Measurements from ENCODE around the gene INO80C. TPM values are rescaled to one million over a fixed set of nuclear protein-coding genes. Genes with fewer than 3 reads are reported as not detected.
"Not testable (repeated sequence)": the region's sequence is repeated elsewhere in the genome, so short reads cannot be mapped to it uniquely, and the experiment has no call there.

Gene INO80C
- polyA plus RNA-seq, 2 donors: 58.3 to 70.6 TPM

DNA sequence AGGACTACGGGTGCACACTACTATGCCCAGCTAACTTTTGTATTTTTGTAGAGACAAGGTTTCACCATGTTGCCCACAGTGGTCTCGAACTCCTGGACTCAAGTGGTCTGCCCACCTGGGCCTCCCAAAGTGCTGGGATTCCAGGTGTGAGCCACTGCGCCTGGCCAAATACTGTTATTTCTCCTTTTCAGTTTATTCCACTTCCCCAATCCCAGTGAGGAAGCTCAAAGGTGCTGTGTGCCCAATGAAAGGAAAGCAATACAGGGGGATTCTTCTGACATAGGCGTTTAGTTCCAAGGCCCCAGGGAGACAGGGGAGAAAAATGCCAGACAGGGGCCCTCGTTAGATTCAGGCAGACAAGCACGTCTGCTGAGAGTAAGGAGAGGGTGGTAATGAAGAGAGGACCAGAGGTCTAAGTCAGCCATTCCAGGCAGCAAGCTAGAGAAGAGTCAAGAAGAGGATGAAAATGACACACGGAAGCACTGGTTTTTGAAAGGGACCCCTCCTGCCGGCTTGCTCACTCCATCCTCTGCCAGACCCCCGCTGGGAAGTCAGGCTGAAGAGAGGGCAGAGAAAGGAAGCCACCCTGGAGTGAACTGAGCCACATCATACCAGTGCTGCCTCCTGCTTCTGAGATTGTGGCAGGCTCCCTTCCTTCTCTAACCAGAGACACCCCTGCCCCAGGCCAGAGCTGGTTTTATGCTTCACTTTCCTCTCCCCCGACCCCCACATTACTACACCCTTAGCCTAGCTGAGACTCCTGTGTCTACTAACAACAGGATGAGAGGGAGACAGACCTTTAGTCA lies 6.7 kb downstream of the INO80C start:
- 67 to 71% methylated on average over 10 of the region's 10 CpGs for WGBS, 2 donors
- Histone ChIP-seq H3K36me3 (ENCODE audit: control insufficient read depth in 2 of 2, insufficient read depth in 2 of 2, low read length in 1 of 2) (no peaks in the 10 kb centered on the region), H3K9me3 (ENCODE audit: control insufficient read depth in 2 of 2, insufficient read depth in 1 of 2, low read depth in 1 of 2, low read length in 1 of 2) (no peaks in the 10 kb centered on the region), H3K4me3 (ENCODE audit: low read depth in 1 of 2, low read length in 2 of 2) (no peak overlapping the region), H3K27ac (ENCODE audit: low read depth in 2 of 2, low read length in 1 of 2) (peak overlapping the region; percentile 27 to 65), H3K4me1 (ENCODE audit: control insufficient read depth in 2 of 2, insufficient read depth in 2 of 2, low read length in 1 of 2) (peaks cover 0 to 13% of the 10 kb centered on the region in 2 donors), H3K27me3 (ENCODE audit: control insufficient read depth in 1 of 2, insufficient read depth in 2 of 2, low read length in 2 of 2) (no peaks in the 10 kb centered on the region)

DNA sequence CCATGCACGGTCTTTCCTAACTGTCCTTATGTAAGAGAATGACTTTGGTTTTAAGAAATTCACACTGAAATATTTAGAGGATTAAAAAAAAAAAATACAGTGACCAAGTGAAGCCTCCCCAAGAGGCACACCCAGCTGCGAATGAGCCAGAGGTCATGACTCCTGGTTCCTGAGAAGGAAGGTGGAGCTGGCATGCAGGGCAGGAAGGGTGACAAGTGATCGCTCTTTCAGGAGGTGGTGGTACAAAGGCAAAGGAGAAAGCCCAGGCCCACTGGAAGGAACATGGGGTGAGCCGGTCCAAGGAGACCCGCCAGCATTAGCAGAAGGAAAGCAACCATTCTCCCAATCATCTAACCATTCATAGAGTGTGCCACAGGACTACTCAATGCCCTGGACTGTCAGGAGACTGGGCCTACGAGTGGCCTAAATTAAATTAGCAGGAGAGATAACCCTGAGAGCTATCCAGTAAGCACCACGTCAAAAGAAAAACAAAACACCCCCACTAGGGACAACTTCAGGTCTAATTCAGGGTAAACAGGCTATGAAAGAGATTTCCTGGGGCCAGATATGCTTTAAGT lies 7.8 kb downstream of the INO80C start:
- peak overlapping the region; percentile 53 to 56 for H3K27ac ChIP-seq (ENCODE audit: low read depth in 2 of 2, low read length in 1 of 2)
- H3K4me1 ChIP-seq (ENCODE audit: control insufficient read depth in 2 of 2, insufficient read depth in 2 of 2, low read length in 1 of 2): peaks cover 0 to 13% of the 10 kb centered on the region in 2 donors
- no peaks in the 10 kb centered on the region for H3K9me3 ChIP-seq (ENCODE audit: control insufficient read depth in 2 of 2, insufficient read depth in 1 of 2, low read depth in 1 of 2, low read length in 1 of 2)
- H3K27me3 ChIP-seq (ENCODE audit: control insufficient read depth in 1 of 2, insufficient read depth in 2 of 2, low read length in 2 of 2): no peaks in the 10 kb centered on the region
- WGBS, 2 donors: 76 to 78% methylated on average over 7 of the region's 7 CpGs
- no peaks in the 10 kb centered on the region for H3K36me3 ChIP-seq (ENCODE audit: control insufficient read depth in 2 of 2, insufficient read depth in 2 of 2, low read length in 1 of 2)
- H3K4me3 ChIP-seq (ENCODE audit: low read depth in 1 of 2, low read length in 2 of 2): no peak overlapping the region

DNA sequence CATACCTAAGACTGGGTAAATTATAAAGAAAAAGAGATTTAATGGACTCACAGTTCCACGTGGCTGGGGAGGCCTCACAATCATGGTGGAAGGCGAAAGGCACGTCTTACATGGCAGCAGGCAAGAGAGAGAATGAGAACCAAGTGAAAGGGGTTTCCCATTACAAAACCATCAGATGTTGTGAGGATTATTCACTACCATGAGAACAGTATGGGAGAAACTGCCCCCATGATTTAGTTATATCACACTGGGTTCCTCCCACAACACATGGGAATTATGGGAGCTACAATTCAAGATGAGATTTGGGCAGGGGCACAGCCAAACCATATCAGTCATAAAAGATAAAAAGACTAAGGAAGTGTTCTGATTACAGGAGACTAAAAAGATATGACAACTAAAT lies 8.5 kb downstream of the INO80C start:
- WGBS, 2 donors: 93 to 95% methylated on average over 3 of the region's 3 CpGs
- H3K27me3 ChIP-seq (ENCODE audit: control insufficient read depth in 1 of 2, insufficient read depth in 2 of 2, low read length in 2 of 2); H3K27ac ChIP-seq (ENCODE audit: low read depth in 2 of 2, low read length in 1 of 2); H3K9me3 ChIP-seq (ENCODE audit: control insufficient read depth in 2 of 2, insufficient read depth in 1 of 2, low read depth in 1 of 2, low read length in 1 of 2); H3K36me3 ChIP-seq (ENCODE audit: control insufficient read depth in 2 of 2, insufficient read depth in 2 of 2, low read length in 1 of 2); H3K4me3 ChIP-seq (ENCODE audit: low read depth in 1 of 2, low read length in 2 of 2): not testable (repeated sequence)
- peaks cover 0 to 13% of the 10 kb centered on the region in 2 donors for H3K4me1 ChIP-seq (ENCODE audit: control insufficient read depth in 2 of 2, insufficient read depth in 2 of 2, low read length in 1 of 2)

DNA sequence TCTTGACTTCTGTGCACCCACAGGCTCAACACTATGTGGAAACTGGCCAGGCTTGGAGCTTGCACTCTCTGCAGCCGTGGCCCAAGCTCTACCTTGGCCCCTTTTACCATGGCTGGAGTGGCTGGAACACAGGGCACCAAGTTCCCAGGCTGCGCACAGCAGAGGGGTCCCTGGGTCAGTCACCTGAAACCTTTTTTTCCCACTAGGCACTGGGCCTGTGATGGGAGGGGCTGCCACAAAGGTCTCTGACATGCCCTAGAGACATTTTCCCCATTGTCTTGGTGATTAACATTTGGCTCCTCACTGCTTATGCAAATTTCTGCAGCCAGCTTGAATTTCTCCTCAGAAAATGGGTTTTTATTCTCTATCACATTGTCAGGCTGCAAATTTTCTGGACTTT lies 9.4 kb downstream of the INO80C start:
- not testable (repeated sequence) for H3K27me3 ChIP-seq (ENCODE audit: control insufficient read depth in 1 of 2, insufficient read depth in 2 of 2, low read length in 2 of 2); H3K9me3 ChIP-seq (ENCODE audit: control insufficient read depth in 2 of 2, insufficient read depth in 1 of 2, low read depth in 1 of 2, low read length in 1 of 2); H3K36me3 ChIP-seq (ENCODE audit: control insufficient read depth in 2 of 2, insufficient read depth in 2 of 2, low read length in 1 of 2); H3K4me3 ChIP-seq (ENCODE audit: low read depth in 1 of 2, low read length in 2 of 2)
- peak overlapping the region in 1 of 2 donors; percentile 49 for H3K27ac ChIP-seq (ENCODE audit: low read depth in 2 of 2, low read length in 1 of 2)
- H3K4me1 ChIP-seq (ENCODE audit: control insufficient read depth in 2 of 2, insufficient read depth in 2 of 2, low read length in 1 of 2): peaks cover 0 to 13% of the 10 kb centered on the region in 2 donors
- 90 to 92% methylated on average over 2 of the region's 2 CpGs for WGBS, 2 donors

DNA sequence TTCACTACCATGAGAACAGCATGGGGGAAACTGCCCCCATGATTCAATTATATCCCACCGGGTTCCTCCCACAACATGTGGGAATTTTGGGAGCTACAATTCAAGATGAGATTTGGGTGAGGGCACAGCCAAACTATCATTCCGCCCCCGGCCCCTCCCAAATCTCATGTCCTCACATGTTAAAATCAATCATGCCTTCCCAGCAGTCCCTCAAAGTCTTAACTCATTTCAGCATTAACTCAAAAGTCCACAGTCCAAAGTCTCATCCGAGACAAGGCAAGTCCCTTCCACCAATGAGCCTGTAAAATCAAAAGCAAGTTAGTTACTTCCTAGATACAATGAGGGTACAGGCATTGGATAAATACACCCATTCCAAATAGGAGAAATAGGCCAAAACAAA lies 10.2 kb downstream of the INO80C start:
- H3K4me1 ChIP-seq (ENCODE audit: control insufficient read depth in 2 of 2, insufficient read depth in 2 of 2, low read length in 1 of 2): peaks cover 0 to 13% of the 10 kb centered on the region in 2 donors
- not testable (repeated sequence) for H3K9me3 ChIP-seq (ENCODE audit: control insufficient read depth in 2 of 2, insufficient read depth in 1 of 2, low read depth in 1 of 2, low read length in 1 of 2); H3K4me3 ChIP-seq (ENCODE audit: low read depth in 1 of 2, low read length in 2 of 2); H3K27ac ChIP-seq (ENCODE audit: low read depth in 2 of 2, low read length in 1 of 2); H3K36me3 ChIP-seq (ENCODE audit: control insufficient read depth in 2 of 2, insufficient read depth in 2 of 2, low read length in 1 of 2); H3K27me3 ChIP-seq (ENCODE audit: control insufficient read depth in 1 of 2, insufficient read depth in 2 of 2, low read length in 2 of 2)
- 86 to 88% methylated on average over 4 of the region's 4 CpGs for WGBS, 2 donors

DNA sequence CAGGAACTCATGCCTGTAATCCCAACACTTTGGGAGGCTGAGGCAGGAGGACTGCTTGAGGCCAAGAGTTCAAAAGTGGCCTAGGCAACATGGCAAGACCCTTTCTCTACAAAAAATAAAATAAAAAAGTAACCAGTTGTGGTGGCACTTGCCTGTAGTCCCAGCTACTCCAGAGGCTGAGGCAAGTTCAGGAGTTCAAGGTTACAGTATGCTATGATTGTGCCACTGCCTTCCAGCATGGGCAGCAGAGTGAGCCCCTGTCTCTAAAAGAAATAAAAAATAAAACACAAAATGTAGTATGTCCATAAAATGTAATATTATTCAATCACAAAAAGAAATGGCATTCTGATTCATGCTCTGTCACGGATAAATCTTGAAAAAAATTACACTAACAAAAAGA lies 11.9 kb downstream of the INO80C start:
- peaks cover 0 to 10% of the 10 kb centered on the region in 2 donors for H3K4me1 ChIP-seq (ENCODE audit: control insufficient read depth in 2 of 2, insufficient read depth in 2 of 2, low read length in 1 of 2)
- H3K36me3 ChIP-seq (ENCODE audit: control insufficient read depth in 2 of 2, insufficient read depth in 2 of 2, low read length in 1 of 2): no peaks in the 10 kb centered on the region
- WGBS, 2 donors: 93 to 95% methylated on average over 1 of the region's 1 CpG
- no peak overlapping the region for H3K27ac ChIP-seq (ENCODE audit: low read depth in 2 of 2, low read length in 1 of 2)
- H3K27me3 ChIP-seq (ENCODE audit: control insufficient read depth in 1 of 2, insufficient read depth in 2 of 2, low read length in 2 of 2): no peaks in the 10 kb centered on the region
- H3K4me3 ChIP-seq (ENCODE audit: low read depth in 1 of 2, low read length in 2 of 2): no peak overlapping the region
- H3K9me3 ChIP-seq (ENCODE audit: control insufficient read depth in 2 of 2, insufficient read depth in 1 of 2, low read depth in 1 of 2, low read length in 1 of 2): no peaks in the 10 kb centered on the region

DNA sequence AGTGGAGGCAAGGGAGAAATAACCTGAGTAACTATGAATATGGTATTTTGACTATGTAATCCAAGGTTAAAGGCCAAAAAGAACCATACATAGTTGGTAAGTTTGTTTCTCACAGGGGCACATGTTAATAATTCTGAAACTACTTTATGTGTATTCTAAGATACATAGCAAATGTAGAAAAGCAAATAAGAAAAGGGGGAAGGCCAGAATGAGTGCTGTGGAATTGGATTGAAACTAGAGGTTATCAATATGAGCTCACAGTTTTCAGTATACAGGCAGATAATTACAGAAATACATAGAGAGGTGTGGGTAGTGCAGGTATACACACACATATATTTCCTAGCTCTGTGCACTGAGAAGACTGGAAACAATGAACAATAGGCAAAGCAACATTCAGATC lies 13.7 kb downstream of the INO80C start:
- Histone ChIP-seq H3K9me3 (ENCODE audit: control insufficient read depth in 2 of 2, insufficient read depth in 1 of 2, low read depth in 1 of 2, low read length in 1 of 2) (no peaks in the 10 kb centered on the region), H3K36me3 (ENCODE audit: control insufficient read depth in 2 of 2, insufficient read depth in 2 of 2, low read length in 1 of 2) (no peaks in the 10 kb centered on the region), H3K4me3 (ENCODE audit: low read depth in 1 of 2, low read length in 2 of 2) (no peak overlapping the region), H3K4me1 (ENCODE audit: control insufficient read depth in 2 of 2, insufficient read depth in 2 of 2, low read length in 1 of 2) (peaks cover 0 to 7% of the 10 kb centered on the region in 2 donors), H3K27ac (ENCODE audit: low read depth in 2 of 2, low read length in 1 of 2) (no peak overlapping the region), H3K27me3 (ENCODE audit: control insufficient read depth in 1 of 2, insufficient read depth in 2 of 2, low read length in 2 of 2) (no peaks in the 10 kb centered on the region)

GRCh38 chr18:35481960-35482366 lies 15.8 kb downstream of the INO80C start:
- Histone ChIP-seq H3K36me3 (ENCODE audit: control insufficient read depth in 2 of 2, insufficient read depth in 2 of 2, low read length in 1 of 2) (no peaks in the 10 kb centered on the region), H3K4me3 (ENCODE audit: low read depth in 1 of 2, low read length in 2 of 2) (no peak overlapping the region), H3K9me3 (ENCODE audit: control insufficient read depth in 2 of 2, insufficient read depth in 1 of 2, low read depth in 1 of 2, low read length in 1 of 2) (no peaks in the 10 kb centered on the region), H3K27ac (ENCODE audit: low read depth in 2 of 2, low read length in 1 of 2) (no peak overlapping the region), H3K4me1 (ENCODE audit: control insufficient read depth in 2 of 2, insufficient read depth in 2 of 2, low read length in 1 of 2) (peaks cover 0 to 5% of the 10 kb centered on the region in 2 donors), H3K27me3 (ENCODE audit: control insufficient read depth in 1 of 2, insufficient read depth in 2 of 2, low read length in 2 of 2) (no peaks in the 10 kb centered on the region)
- 56 to 84% methylated on average over 5 of the region's 5 CpGs for WGBS, 2 donors

DNA sequence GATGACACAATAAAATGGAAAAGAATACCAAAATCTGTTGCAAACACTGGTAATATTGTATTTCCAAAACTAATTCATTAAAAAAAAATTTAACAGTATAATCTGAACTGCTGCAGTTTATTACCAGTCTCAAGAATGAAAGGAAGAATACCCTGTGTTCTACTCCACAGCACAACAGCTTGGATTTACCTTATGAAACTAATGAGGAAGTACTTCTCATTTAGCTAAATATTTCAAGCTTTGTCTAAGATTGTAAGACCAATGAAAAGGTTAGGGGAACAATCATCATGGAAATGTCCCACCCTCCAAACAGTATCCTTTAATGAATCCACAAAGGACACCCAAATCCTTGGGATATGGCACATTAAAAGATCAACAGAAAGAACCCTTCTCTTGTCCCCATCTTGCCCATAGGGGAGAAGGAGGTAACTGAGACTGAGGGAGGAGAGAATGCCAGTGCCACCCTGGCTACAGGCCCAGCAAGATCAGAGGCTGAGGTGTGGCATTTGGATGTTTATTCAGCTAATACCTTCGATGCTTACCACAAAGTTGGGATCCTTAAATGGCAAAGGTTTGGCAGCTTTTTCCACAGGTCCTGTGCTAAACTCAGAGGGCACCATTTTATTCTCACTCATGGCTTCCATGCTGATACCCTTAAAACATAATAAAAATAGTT lies 17.7 kb downstream of the INO80C start:
- H3K36me3 ChIP-seq (ENCODE audit: control insufficient read depth in 2 of 2, insufficient read depth in 2 of 2, low read length in 1 of 2): no peaks in the 10 kb centered on the region
- WGBS, 2 donors: 44 to 50% methylated on average over 1 of the region's 1 CpG
- peaks cover 0 to 5% of the 10 kb centered on the region in 2 donors for H3K4me1 ChIP-seq (ENCODE audit: control insufficient read depth in 2 of 2, insufficient read depth in 2 of 2, low read length in 1 of 2)
- no peaks in the 10 kb centered on the region for H3K27me3 ChIP-seq (ENCODE audit: control insufficient read depth in 1 of 2, insufficient read depth in 2 of 2, low read length in 2 of 2)
- no peak overlapping the region for H3K4me3 ChIP-seq (ENCODE audit: low read depth in 1 of 2, low read length in 2 of 2)
- no peaks in the 10 kb centered on the region for H3K9me3 ChIP-seq (ENCODE audit: control insufficient read depth in 2 of 2, insufficient read depth in 1 of 2, low read depth in 1 of 2, low read length in 1 of 2)
- peak overlapping the region; percentile 87 to 98 for H3K27ac ChIP-seq (ENCODE audit: low read depth in 2 of 2, low read length in 1 of 2)

Measured in esophagus (tissue), 2 donors.